Renal cortex interstitium (tissue), 11 donors: ENCODE results near the gene TMPRSS6. TPM values are rescaled to one million over a fixed set of nuclear protein-coding genes. Genes with fewer than 3 reads are reported as not detected.

Experiments
- DNase-seq, 11 donors: peaks; one replicate each; pipeline ENCODE4 v3.0.0-alpha.2; 2013; ENCODE audit warnings: low read depth in 9 of 11, low spot score in 4 of 11; ENCODE audit errors: extremely low read depth in 1 of 11
- polyA plus RNA-seq, 3 donors: library from polyadenylated mRNA; unstranded; fragments of 120-200 nt; gene quantifications; one replicate each; pipeline ENCODE4 v1.2.1, GENCODE V29; 2013; ENCODE audit not compliant: insufficient read length in 3 of 3

The TMPRSS6 gene
- polyA plus RNA-seq, 3 donors, result 0.19 to 0.42 (median 0.22) TPM

DNA sequence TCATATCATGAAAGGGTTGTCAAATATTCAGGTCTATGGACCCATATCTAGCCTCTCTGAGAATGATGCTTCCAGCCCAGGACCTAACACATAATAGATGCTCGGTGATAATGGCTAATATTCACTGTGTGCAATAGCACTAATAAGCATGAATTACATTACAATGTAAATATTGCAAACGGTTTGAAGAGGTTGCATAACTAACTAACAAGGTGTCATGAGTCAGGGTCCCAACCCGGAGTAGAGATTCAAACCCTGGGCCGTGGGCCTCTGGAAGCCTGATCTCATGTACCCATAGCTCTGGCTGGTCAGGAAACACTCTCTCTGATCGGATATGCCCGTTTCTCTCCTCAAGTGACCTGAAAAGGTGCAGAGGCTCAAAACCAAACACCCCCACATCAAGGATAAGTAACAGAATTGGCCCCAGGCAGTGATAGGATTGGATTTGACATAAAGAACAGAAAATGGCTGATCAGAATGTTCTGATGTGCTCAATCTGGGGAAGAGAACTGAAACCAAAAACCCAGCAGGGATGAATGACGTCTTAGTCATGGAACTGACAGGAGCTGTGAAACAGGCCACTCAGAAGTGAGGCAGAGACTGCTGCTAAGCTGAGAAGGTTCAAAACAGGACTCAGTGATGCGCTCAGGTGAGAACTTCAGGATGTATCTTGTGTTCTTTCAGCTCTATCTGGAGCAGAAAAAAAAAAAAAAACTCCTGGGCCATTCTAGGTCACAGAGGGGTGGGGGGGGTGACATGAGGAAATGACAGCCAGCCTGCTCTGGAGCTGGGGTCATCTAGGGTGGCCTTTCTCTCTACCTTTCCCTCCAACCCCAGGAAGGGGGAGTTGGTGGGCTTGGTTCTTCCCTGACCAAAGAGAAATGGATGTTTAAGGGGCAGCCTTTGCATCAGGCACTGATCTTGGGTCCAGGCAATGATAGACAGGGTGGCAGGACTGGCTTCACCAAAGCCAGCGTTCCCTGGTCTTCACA, 64.6 kb downstream of the TMPRSS6 start:
- DNase-seq, result no peak

DNA sequence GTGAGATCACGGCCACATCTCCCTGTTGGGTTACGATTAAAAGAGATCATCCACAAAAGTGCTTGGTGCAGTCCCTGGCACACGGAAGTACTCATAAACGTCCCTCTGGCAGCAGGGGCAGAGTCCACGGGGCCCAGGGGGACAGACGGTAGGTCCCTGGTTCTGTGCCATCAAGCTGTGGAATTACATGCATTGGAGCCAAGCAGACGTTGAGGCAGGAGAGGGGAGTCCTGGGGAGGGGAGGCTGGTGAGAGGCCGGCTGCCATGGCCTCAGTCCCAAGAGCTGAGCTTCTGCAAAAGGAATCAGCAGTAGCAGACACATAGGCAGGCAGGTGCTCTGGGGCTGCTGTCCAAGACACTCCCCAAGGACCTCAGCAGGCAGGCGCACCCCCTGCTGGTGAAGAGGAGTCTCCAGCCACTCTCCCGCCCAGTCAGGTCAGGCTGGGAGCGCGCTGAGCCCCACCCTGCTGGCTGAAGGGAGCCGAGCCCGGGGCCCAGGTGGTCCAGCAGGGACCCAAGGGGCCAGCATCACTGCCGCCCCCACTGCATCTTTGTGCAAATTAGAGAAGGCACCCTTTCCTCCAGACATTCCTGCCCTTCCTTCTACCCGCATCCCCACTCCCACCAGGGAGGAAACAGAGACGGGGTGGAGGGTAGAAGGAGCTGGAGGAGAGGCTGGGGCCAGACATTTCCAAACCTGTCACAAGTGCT, 65.5 kb downstream of the TMPRSS6 start:
- DNase-seq, result peak in 1 of 11 donors; percentile 54

DNA sequence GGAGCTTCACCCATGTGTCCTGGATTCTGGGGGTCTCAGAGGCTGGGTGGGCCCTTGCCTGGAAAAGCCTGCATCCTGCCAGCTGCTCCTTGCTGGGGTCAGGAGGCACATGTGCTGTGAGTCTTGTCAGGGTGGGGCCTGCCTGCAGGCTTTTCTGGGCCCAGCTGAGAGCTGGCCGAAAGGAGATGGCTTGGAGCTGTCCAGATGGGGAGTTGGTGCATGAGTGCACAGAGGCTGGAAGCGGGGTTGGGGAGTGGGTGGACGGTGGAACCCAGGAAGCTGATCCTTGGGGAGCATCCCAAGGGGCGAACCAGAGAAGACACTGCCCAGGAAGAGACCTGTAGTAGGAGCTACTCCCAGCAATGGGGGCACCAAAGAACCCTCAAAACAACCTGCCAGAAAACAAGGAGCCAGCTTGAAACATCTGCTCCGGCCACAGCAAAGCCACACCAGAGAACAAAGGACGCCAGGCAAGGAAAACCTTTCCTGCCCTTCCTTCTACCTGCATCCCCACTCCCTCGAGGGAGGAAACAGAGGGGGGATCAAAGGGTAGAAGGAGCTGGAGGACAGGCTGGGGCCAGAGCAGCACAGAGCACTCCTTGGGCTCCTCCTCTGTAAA, 66.2 kb downstream of the TMPRSS6 start:
- DNase-seq, result no peak

DNA sequence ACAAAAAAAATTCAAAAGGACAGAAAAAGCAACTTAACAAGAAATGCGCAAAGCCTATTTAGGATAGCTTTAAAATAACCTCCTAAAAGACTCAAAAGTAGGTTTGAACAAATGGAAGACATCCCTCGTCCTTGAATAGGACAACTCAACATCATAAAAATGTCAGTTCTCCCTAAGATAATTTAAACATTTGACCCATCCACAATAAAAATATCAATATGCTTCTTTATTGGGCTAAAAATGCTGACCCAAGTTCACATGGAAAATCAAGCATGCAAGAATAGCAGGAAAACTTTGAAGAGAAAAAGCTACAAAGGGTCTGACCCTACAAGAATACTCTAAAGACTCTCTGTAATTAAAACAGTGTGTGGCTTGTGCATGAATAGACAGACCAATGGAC, 70.0 kb downstream of the TMPRSS6 start:
- peak in 3 of 11 donors; percentile 52 to 71 (median 56) for DNase-seq

DNA sequence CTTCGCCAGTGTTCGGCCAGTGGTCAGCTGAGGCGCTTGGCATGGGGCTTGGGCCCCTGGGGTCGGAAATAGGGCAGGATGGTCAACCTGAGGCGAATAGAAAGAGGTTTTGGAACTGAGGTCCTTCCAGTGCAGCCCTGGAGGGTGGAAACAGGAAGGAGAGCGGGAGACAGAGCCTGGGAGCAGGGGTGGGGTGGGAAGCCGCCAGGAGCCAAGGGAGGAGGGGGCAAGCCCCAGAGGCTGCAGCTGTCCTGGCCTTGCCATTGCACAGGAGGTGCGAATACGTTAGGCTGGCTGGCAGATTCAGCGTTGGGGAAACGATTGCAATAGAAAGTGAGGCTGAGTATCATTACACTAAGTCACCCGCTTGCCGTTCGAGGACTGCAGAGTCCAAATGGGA, 71.8 kb downstream of the TMPRSS6 start:
- DNase-seq, result no peak

- no peak for DNase-seq
Measured at GRCh38 chr22:37036655-37037377, 72.7 kb downstream of the TMPRSS6 start.

DNA sequence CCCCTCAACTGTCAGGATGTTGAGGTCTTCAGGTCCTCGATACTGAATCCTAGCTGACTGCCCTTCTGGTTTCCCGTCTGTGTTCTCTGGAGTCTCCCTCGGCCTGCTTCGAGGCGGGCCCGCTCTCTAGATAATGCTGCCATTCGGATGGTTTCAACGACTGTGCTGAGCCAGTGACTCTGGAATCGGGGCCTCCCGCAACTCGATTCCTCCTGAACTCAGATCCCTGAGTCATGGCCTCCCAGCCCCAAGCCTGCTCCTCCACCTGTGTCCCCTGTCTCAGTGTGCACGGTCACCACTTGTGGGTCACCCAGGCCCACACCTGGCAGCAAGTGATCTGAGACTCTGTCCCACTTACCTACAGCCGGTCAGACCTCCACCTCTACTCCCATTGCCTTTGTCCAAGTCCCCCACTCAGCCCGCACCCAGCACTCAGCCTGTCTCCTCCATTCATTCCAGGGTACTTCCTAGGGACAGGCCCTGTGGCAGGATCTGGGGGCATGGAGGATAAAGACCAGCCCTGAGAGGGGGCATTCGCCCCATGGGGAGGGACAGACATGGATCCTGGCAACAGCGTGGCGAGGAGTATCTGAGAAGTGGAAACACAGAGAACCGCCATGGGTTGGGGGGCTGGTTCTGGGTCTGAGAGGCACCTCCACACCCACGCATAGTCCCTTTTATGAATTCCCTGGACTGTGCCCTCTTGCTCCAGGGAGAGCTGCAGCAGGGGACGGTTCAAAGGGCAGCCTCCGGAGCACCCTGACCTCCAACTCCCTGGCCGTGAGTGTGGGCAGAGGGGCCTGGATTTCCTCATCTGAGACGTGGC, 75.7 kb downstream of the TMPRSS6 start:
- DNase-seq, result no peak

GRCh38 chr22:37032535-37033460, 76.7 kb downstream of the TMPRSS6 start:
- DNase-seq, result peak in 4 of 11 donors; percentile 28 to 66 (median 53)

- DNase-seq, result no peak
Measured at GRCh38 chr22:37032134-37032534, 77.4 kb downstream of the TMPRSS6 start.

- DNase-seq, result no peak
Measured at GRCh38 chr22:37030560-37031281, 78.8 kb downstream of the TMPRSS6 start.

DNA sequence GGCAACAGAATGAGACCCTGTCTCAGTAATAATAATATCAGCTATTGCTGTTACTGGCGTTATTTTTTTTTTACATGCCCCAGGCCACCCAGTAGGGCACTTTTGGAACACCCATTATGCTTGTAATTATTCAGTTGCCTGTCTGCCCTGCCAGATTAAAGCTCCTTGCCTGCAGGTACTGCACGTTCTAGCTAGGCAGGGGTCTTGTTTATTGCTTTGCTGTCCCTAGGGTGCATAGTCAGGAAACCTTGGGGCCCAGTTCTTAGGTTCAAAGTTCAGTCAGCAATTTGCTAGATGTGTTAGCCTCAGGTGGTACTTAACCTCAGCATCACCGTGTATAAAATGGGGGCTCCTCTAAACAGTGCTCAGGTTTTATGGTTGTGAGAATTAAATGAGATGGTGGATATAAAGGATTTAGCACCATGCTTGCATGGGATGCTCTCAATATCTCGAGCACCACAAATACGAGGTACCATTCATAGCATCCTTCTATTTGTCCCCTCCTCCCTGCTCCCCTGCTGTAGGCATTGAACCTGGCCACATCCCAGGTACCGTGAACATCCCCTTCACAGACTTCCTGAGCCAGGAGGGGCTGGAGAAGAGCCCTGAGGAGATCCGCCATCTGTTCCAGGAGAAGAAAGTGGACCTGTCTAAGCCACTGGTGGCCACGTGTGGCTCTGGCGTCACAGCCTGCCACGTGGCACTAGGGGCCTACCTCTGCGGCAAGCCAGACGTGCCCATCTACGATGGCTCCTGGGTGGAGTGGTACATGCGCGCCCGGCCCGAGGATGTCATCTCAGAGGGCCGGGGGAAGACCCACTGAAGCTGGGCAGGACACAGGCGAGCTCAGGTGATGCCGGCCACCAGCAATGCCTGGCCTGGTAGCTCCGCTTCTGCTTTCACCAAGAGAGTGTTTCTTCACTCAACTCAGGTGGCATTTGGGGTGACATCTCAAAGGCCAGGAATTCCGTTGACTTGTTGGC, 80.5 kb downstream of the TMPRSS6 start:
- no peak for DNase-seq

GRCh38 chr22:37027556-37027955, 82.0 kb downstream of the TMPRSS6 start:
- DNase-seq, result no peak

GRCh38 chr22:37026325-37026724, 83.2 kb downstream of the TMPRSS6 start:
- DNase-seq, result no peak

DNA sequence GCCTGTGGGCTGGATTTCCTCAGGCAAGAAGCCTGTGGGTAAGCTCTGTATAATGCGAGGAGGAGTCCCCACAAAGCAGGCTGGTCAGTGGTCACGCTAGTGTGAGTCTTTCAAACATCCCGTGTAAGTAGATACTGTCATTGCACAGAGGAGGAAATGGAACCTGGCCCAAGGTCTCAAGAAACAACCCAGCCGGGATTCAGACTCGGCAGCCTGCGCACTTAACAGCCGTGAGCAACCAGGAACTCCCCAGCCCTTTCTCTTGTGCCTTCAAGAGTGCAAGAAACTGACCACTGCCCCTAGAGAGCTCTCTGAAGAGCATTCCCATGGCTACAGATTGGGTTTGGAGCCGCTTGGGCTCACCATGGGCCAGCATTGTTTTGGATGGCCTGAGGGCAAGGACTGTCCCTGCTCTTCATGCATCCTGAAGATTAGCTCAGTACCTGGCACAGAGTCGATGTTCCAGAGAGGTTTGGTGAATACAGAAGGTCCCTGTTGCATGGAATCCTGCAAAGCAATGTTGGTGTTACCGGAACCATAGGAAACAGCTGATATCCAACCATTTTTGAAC, 83.9 kb downstream of the TMPRSS6 start:
- no peak for DNase-seq
